MCF 10A (cell line): Measurements from ENCODE around the gene CNKSR2. TPM values are rescaled to one million over a fixed set of nuclear protein-coding genes. Genes with fewer than 3 reads are reported as not detected.

Experiments
- Bru-seq: library from RNA; stranded (reverse); fragments of 400-500 nt; gene quantifications from one replicate; lab custom pipeline; 2021; lab: Mats Ljungman, UMichigan
- BruChase-seq, 2 experiments: library from RNA; stranded (reverse); fragments of 400-500 nt; gene quantifications; one replicate each; lab custom pipeline; 2021; lab: Mats Ljungman, UMichigan
- BruUV-seq: library from RNA; stranded (reverse); fragments of 400-500 nt; replicated peaks from 2 replicates; lab custom pipeline; 2021; lab: Mats Ljungman, UMichigan
- CTCF ChIA-PET: fragments of 300-600 bp; sonication (Branson Sonifier 250); formaldehyde crosslinking; extraction: SDS; loops from one replicate; lab custom pipeline; 2021; ENCODE audit warnings: antibody characterized with exemption, inconsistent platforms; lab: Yijun Ruan, JAX
- POLR2A ChIA-PET: fragments of 300-600, 350-650 bp; sonication (Branson Sonifier 250); formaldehyde crosslinking; extraction: SDS; loops from one replicate; lab custom pipeline; 2020; ENCODE audit warnings: antibody characterized with exemption, inconsistent platforms; lab: Yijun Ruan, JAX
- DNase-seq: peaks from one replicate; pipeline ENCODE4 v3.0.0-alpha.2; 2018; ENCODE audit not compliant: unreplicated experiment
- H3K27ac Mint-ChIP-seq: one replicate; pipeline ENCODE4 v1.8.0; 2022; ENCODE audit warnings: mild to moderate bottlenecking, low read depth, mixed read lengths; ENCODE audit not compliant: unreplicated experiment
- H3K27me3 Mint-ChIP-seq: one replicate; pipeline ENCODE4 v1.8.0; 2022; ENCODE audit warnings: mixed read lengths; ENCODE audit not compliant: insufficient read depth, unreplicated experiment
- H3K36me3 Mint-ChIP-seq: one replicate; pipeline ENCODE4 v1.8.0; 2022; ENCODE audit warnings: mild to moderate bottlenecking, moderate library complexity, mixed read lengths; ENCODE audit not compliant: insufficient read depth, unreplicated experiment
- H3K4me1 Mint-ChIP-seq: one replicate; pipeline ENCODE4 v1.8.0; 2022; ENCODE audit warnings: mixed read lengths; ENCODE audit not compliant: insufficient read depth, unreplicated experiment
- H3K4me3 Mint-ChIP-seq: one replicate; pipeline ENCODE4 v1.8.0; 2022; ENCODE audit warnings: mild to moderate bottlenecking, moderate library complexity, mixed read lengths; ENCODE audit not compliant: unreplicated experiment
- H3K9me3 Mint-ChIP-seq: one replicate; pipeline ENCODE4 v1.8.0; 2022; ENCODE audit warnings: mixed read lengths; ENCODE audit not compliant: unreplicated experiment
- intact Hi-C: fragments of 100-400 bp; cut with micrococcal nuclease; formaldehyde crosslinking; loops from 2 replicates; pipeline ENCODE4 v1.14.1; 2022
- long read RNA-seq: library from polyadenylated mRNA; stranded (forward); transcript quantifications from one replicate; pipeline ENCODE4 v2.0.0, GENCODE V29; 2022
- total RNA-seq: library from RNA; stranded (reverse); gene quantifications from 2 replicates; pipeline ENCODE4 v1.2.3, GENCODE V29; 2022
- TF ChIP-seq, protein P1 (sequence below): fragments of 200-600 bp; IDR thresholded peaks from one replicate; pipeline ENCODE4 v1.8.0; 2022; ENCODE audit warnings: antibody characterized with exemption, mild to moderate bottlenecking; ENCODE audit not compliant: unreplicated experiment

Gene CNKSR2
- total RNA-seq: not detected in 2 replicates
- Bru-seq, nascent RNA: percentile 0 among the genes with signal in this experiment
- not detected for BruChase-seq, experiment 1, labeled RNA remaining after a 6-hour chase
- percentile 1 among the genes with signal in this experiment for BruChase-seq, experiment 2, labeled RNA remaining after a 2-hour chase
- long read RNA-seq: 0 reads

DNA sequence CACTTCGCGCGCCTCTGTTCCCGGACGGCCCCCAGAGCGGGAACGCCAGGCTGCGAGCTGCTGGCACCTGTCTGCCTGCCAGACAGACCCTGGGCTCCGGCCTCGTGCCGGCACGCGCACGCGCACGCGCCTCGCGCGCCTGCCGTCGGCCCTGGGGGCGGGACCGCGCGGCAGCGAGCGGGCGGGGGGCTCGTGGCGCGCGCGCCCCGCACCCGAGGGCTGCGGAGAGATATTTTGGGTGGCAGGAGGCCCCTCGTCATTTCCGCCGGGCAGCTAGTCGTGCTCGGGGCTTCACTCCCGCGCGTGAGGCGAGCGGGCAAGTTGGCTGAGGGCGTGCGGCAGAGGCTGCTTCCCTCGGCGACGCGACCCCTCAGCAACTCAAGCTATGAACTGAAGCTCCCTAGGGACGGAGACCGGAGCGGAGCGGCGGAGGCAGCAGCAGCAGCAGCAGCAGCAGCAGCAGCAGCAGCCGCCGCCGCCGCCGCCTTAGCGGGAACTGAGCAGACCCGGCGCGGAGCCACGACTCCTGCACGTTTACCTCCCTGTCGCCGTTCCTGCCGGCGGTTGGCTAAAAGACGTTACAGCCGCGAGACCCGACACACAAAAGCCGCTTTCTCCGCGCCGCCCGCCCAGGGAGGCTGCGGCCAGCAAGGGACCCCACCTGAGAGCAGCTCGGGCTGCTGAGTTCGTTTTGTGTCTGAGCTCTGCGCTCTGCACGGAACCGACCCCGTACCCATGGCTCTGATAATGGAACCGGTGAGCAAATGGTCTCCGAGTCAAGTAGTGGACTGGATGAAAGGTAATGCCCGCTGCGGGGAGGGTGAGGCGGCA lies at the start of gene CNKSR2:
CNKSR2 (plus strand) TSS at position 256 of the 831 bp plus-strand sequence; CDS start at position 736, 480 bp downstream.
- Mint-ChIP-seq H3K36me3 (no peaks in the 10 kb centered on the region), H3K27ac (no peak within 1 kb of the TSS), H3K9me3 (no peaks in the 10 kb centered on the region), H3K4me3 (no peak within 1 kb of the TSS), H3K4me1 (no peaks in the 10 kb centered on the region), H3K27me3 (peaks cover 56% of the 10 kb centered on the region)
- intact Hi-C loops: no loop called here
- DNase-seq: no peak
- TF ChIP-seq, protein P1, sequence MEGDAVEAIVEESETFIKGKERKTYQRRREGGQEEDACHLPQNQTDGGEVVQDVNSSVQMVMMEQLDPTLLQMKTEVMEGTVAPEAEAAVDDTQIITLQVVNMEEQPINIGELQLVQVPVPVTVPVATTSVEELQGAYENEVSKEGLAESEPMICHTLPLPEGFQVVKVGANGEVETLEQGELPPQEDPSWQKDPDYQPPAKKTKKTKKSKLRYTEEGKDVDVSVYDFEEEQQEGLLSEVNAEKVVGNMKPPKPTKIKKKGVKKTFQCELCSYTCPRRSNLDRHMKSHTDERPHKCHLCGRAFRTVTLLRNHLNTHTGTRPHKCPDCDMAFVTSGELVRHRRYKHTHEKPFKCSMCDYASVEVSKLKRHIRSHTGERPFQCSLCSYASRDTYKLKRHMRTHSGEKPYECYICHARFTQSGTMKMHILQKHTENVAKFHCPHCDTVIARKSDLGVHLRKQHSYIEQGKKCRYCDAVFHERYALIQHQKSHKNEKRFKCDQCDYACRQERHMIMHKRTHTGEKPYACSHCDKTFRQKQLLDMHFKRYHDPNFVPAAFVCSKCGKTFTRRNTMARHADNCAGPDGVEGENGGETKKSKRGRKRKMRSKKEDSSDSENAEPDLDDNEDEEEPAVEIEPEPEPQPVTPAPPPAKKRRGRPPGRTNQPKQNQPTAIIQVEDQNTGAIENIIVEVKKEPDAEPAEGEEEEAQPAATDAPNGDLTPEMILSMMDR: no peak
- ChIA-PET POLR2A (no interaction called here), CTCF (no interaction called here)
- no TSS peak for BruUV-seq

DNA sequence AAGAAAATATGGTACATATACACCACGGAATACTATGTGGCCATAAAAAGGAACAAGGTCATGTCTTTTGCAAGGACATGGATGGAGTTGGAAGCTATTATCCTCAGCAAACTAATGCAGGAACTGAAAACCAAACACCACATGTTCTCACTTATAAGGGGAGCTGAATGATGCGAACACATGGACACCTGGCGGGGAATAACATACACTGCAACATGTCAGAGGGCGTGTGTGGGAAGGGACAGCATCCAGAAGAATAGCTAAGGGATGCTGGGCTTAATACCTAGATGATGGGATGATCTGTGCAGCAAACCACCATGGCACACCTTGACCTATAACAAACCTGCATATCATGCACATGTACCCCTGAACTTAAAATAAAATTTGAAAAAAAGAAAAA lies 19.5 kb upstream of the CNKSR2 start:
- no peak overlapping the region for H3K4me3 Mint-ChIP-seq
- POLR2A ChIA-PET: no interaction called here
- CTCF ChIA-PET: interaction anchor here (0.6 to 2.7 kb wide), 5 partner anchors 125 to 835 kb away, joined by 3 to 19 read pairs (median 3); no protein-coding TSS in a partner anchor
- H3K36me3 Mint-ChIP-seq: no peaks in the 10 kb centered on the region
- TF ChIP-seq, protein P1: peak; percentile 20
- H3K4me1 Mint-ChIP-seq: no peaks in the 10 kb centered on the region
- DNase-seq: peak; percentile 25
- no peaks in the 10 kb centered on the region for H3K27me3 Mint-ChIP-seq
- no peak overlapping the region for H3K27ac Mint-ChIP-seq
- no TSS peak for BruUV-seq
- peaks cover 28% of the 10 kb centered on the region for H3K9me3 Mint-ChIP-seq
- intact Hi-C loops: loop anchor here (1.0 kb wide), 1 partner anchor 824 kb away; no protein-coding TSS in a partner anchor

DNA sequence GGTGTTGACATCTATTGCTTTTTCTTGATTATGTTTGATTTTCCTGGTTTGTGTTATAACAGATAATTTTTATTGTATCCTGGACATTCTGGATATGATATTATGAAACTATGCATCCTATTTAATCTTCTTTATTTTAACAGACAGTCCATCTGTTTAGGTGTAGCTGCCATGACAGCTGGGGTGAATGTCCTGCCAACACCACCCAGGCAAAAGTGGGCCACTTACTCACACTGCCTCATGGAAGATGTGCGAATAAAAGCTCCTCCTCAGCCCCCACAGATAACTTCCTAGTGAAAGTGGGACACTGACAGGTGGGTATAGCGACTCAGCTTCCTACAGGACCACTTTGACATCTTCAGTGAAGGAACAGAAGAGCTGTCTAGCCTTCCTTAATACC lies 18.4 kb upstream of the CNKSR2 start:
- no peak for DNase-seq
- Mint-ChIP-seq H3K27ac (no peak overlapping the region), H3K4me1 (no peaks in the 10 kb centered on the region), H3K9me3 (peaks cover 19% of the 10 kb centered on the region), H3K4me3 (no peak overlapping the region), H3K36me3 (no peaks in the 10 kb centered on the region), H3K27me3 (no peaks in the 10 kb centered on the region)
- no TSS peak for BruUV-seq
- intact Hi-C loops: no loop called here
- TF ChIP-seq, protein P1: no peak
- CTCF ChIA-PET: interaction anchor here (0.5 to 2.7 kb wide), 4 partner anchors 103 to 826 kb away, joined by 3 to 19 read pairs (median 4); no protein-coding TSS in a partner anchor
- POLR2A ChIA-PET: no interaction called here

DNA sequence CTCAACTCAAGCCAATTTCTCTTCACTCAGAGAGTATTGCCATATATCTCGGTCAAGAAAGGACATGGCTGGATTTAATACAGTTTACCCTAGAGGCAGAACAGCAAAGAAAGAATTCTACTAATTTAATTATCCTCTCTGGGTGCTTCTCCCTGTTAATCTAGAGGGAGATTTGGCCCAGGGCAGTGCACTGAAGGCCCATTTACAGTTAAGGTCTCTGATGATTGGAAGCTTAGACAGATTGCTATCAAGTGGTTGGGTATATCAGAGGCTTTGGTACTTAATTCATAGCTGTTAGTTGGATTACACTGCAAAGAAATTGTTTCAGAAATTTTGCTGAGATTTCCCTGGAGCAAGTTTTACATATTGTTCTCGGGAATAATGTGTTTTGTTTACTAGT lies 4.6 kb upstream of the CNKSR2 start:
- intact Hi-C loops: no loop called here

More for the DNA sequence above, 4.6 kb upstream of the CNKSR2 start:
- H3K36me3 Mint-ChIP-seq: no peaks in the 10 kb centered on the region
- POLR2A ChIA-PET: no interaction called here
- BruUV-seq: no TSS peak
- CTCF ChIA-PET: interaction anchor here (0.5 kb wide), 1 partner anchor 774 kb away, joined by 3 read pairs; no protein-coding TSS in a partner anchor
- no peak overlapping the region for H3K4me3 Mint-ChIP-seq
- no peak for DNase-seq
- H3K27me3 Mint-ChIP-seq: peaks cover 14% of the 10 kb centered on the region
- TF ChIP-seq, protein P1: no peak
- no peak overlapping the region for H3K27ac Mint-ChIP-seq
- H3K9me3 Mint-ChIP-seq: no peaks in the 10 kb centered on the region
- H3K4me1 Mint-ChIP-seq: no peaks in the 10 kb centered on the region
